ENCODE results near the gene MPV17. TPM values are rescaled to one million over a fixed set of nuclear protein-coding genes. Genes with fewer than 3 reads are reported as not detected.

MPV17 gene
- total and polyA plus RNA-seq, 2 of the 13 experiments (the other 11 are each of a cell fraction or from before 2014, with no cell fraction given), result 48.9 to 129 TPM

DNA sequence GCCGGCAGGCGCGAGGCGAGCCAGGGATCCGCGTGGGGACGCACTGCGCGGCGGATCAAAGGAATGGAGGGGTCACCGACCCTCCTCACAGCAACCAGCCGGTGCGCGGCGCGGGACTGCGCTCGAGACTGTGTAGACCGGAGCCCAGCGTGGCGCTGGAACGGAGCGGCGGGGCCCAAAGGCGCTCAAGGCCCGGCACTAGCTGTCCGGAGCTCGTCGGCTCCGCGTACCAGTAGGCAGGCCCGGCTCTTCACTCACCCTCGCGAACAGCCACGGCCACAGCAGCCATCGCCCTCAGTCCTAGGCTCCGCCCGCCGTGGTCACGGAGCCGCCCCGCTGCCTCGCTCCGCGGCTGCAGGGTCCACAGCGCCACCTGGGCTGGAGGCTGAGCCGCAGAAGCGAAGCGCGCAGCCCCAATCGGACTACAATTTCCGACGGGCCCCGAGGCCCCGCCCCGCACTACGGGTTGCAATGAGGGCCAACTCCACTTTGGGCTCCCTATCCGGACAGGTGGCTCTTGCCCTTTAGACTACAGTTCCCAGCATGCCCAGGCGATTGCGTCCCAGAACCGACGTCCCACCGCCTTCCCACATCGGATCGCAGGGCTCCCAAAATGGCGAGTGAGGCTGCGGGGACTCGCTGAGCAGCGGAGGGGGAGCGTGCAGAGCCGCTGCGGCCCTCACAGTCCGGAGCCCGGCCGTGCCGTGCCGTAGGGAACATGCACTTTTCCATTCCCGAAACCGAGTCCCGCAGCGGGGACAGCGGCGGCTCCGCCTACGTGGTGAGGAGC, 47.3 kb upstream of the MPV17 start, which contains the start of the genes EIF2B4 and SNX17 (continued):
- TF ChIP-seq, protein P1, sequence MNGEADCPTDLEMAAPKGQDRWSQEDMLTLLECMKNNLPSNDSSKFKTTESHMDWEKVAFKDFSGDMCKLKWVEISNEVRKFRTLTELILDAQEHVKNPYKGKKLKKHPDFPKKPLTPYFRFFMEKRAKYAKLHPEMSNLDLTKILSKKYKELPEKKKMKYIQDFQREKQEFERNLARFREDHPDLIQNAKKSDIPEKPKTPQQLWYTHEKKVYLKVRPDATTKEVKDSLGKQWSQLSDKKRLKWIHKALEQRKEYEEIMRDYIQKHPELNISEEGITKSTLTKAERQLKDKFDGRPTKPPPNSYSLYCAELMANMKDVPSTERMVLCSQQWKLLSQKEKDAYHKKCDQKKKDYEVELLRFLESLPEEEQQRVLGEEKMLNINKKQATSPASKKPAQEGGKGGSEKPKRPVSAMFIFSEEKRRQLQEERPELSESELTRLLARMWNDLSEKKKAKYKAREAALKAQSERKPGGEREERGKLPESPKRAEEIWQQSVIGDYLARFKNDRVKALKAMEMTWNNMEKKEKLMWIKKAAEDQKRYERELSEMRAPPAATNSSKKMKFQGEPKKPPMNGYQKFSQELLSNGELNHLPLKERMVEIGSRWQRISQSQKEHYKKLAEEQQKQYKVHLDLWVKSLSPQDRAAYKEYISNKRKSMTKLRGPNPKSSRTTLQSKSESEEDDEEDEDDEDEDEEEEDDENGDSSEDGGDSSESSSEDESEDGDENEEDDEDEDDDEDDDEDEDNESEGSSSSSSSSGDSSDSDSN (CRISPR knock-in tag; IDR thresholded peaks at IDR 0.05), result peak; percentile 99
- TF ChIP-seq ZBTB20 (CRISPR knock-in tag; IDR thresholded peaks at IDR 0.05; ENCODE audit: borderline replicate concordance, low read depth) (peak; percentile 82; the same call in 1 of the 2 replicates), NFE2L1 (CRISPR knock-in tag; IDR thresholded peaks at IDR 0.05; ENCODE audit: borderline replicate concordance) (no peak), ZNF563 (CRISPR knock-in tag; IDR thresholded peaks at IDR 0.05) (peak; percentile 38), ZNF234 (CRISPR knock-in tag; conservative IDR thresholded peaks at IDR 0.05) (no peak; the same call in 1 of the 2 replicates), ZSCAN25 (CRISPR knock-in tag; IDR thresholded peaks at IDR 0.05) (peak; percentile 68; the same call in 1 of the 2 replicates), ZNF703 (CRISPR knock-in tag; IDR thresholded peaks at IDR 0.05; ENCODE audit: borderline replicate concordance) (peak; percentile 68), FOXA3 (CRISPR knock-in tag; IDR thresholded peaks at IDR 0.05) (peak; percentile 84), ZNF44 (CRISPR knock-in tag; IDR thresholded peaks at IDR 0.05) (peak; percentile 20), FOXK1 (CRISPR knock-in tag; IDR thresholded peaks at IDR 0.05; ENCODE audit: borderline replicate concordance, low read depth) (peak; percentile 93), SKI (IDR thresholded peaks at IDR 0.05; ENCODE audit: partially characterized antibody) (peak; percentile 80), ZSCAN31 (CRISPR knock-in tag; IDR thresholded peaks at IDR 0.05; ENCODE audit: low read depth) (peak; percentile 98; the same call in 1 of the 2 replicates), DNMT3B (CRISPR knock-in tag; conservative IDR thresholded peaks at IDR 0.05) (peak; percentile 82; the same call in 1 of the 2 replicates), ZFY (CRISPR knock-in tag; IDR thresholded peaks at IDR 0.05) (peak; percentile 100)
- TF ChIP-seq, protein P2, sequence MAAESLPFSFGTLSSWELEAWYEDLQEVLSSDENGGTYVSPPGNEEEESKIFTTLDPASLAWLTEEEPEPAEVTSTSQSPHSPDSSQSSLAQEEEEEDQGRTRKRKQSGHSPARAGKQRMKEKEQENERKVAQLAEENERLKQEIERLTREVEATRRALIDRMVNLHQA (CRISPR knock-in tag; IDR thresholded peaks at IDR 0.05), result no peak
- TF ChIP-seq, protein P3, sequence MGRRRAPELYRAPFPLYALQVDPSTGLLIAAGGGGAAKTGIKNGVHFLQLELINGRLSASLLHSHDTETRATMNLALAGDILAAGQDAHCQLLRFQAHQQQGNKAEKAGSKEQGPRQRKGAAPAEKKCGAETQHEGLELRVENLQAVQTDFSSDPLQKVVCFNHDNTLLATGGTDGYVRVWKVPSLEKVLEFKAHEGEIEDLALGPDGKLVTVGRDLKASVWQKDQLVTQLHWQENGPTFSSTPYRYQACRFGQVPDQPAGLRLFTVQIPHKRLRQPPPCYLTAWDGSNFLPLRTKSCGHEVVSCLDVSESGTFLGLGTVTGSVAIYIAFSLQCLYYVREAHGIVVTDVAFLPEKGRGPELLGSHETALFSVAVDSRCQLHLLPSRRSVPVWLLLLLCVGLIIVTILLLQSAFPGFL (CRISPR knock-in tag; IDR thresholded peaks at IDR 0.05), result peak; percentile 81
- TF ChIP-seq, protein P4, sequence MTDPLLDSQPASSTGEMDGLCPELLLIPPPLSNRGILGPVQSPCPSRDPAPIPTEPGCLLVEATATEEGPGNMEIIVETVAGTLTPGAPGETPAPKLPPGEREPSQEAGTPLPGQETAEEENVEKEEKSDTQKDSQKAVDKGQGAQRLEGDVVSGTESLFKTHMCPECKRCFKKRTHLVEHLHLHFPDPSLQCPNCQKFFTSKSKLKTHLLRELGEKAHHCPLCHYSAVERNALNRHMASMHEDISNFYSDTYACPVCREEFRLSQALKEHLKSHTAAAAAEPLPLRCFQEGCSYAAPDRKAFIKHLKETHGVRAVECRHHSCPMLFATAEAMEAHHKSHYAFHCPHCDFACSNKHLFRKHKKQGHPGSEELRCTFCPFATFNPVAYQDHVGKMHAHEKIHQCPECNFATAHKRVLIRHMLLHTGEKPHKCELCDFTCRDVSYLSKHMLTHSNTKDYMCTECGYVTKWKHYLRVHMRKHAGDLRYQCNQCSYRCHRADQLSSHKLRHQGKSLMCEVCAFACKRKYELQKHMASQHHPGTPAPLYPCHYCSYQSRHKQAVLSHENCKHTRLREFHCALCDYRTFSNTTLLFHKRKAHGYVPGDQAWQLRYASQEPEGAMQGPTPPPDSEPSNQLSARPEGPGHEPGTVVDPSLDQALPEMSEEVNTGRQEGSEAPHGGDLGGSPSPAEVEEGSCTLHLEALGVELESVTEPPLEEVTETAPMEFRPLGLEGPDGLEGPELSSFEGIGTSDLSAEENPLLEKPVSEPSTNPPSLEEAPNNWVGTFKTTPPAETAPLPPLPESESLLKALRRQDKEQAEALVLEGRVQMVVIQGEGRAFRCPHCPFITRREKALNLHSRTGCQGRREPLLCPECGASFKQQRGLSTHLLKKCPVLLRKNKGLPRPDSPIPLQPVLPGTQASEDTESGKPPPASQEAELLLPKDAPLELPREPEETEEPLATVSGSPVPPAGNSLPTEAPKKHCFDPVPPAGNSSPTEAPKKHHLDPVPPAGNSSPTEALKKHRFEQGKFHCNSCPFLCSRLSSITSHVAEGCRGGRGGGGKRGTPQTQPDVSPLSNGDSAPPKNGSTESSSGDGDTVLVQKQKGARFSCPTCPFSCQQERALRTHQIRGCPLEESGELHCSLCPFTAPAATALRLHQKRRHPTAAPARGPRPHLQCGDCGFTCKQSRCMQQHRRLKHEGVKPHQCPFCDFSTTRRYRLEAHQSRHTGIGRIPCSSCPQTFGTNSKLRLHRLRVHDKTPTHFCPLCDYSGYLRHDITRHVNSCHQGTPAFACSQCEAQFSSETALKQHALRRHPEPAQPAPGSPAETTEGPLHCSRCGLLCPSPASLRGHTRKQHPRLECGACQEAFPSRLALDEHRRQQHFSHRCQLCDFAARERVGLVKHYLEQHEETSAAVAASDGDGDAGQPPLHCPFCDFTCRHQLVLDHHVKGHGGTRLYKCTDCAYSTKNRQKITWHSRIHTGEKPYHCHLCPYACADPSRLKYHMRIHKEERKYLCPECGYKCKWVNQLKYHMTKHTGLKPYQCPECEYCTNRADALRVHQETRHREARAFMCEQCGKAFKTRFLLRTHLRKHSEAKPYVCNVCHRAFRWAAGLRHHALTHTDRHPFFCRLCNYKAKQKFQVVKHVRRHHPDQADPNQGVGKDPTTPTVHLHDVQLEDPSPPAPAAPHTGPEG (CRISPR knock-in tag; IDR thresholded peaks at IDR 0.05), result peak; percentile 95
- TF ChIP-seq, protein P5, sequence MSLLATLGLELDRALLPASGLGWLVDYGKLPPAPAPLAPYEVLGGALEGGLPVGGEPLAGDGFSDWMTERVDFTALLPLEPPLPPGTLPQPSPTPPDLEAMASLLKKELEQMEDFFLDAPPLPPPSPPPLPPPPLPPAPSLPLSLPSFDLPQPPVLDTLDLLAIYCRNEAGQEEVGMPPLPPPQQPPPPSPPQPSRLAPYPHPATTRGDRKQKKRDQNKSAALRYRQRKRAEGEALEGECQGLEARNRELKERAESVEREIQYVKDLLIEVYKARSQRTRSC (CRISPR knock-in tag; IDR thresholded peaks at IDR 0.05; ENCODE audit: low read depth), result peak; percentile 77; the same call in 1 of the 2 replicates

Data from HepG2 (cell line).